ENCODE measurements around the gene DMD. TPM values are rescaled to one million over a fixed set of nuclear protein-coding genes. Genes with fewer than 3 reads are reported as not detected.
A peak's percentile ranks its signal among the peaks of the same experiment; 100 is the strongest.

Gene DMD
- total RNA-seq, 2 experiments from 2014 or later = 0.27 to 0.49 TPM

DNA sequence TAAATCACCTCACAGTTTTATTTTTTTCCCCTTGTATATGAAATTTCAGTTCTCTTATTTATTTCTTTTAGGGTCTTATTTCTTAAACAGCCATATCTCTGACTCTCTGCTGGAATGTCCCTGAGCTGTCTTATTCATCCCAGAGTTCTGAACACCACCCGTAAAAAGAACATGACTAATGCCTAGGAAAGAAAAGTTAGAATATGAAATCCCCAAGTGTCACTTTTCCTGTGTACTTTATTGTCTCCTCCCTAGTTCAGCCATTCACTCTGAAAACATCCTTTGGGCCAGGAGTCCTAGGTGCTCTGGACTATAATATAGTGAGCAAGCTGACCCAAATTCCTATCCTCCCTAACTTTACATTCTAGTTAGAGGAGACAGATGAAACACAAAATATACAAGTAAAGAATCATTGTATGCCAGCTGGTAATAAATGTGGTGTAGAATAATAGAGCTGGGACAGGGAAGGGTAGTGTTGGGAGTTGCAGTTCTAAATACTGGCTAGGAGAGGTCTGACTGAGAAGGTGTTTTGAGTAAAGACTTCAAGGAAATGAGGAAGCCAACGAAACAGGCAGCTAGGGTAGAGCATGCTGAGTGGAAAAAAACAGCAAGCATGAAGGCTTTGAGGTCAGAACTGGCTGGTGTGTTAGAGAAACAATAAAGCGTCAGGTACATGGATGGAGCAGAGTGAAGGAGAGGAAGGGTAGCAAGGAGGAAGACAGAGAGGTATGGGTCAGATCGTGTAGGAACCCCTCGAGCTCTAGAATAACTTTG, 2098.9 kb downstream of the DMD start:
- ChIA-PET CTCF (interaction anchor here (1.5 kb wide), 1 partner anchor 12 kb away, joined by 3 read pairs; no protein-coding TSS in a partner anchor), POLR2A (no interaction called here)
- peak; percentile 34 for ATAC-seq
- Mint-ChIP-seq H3K4me1 (ENCODE audit: low read depth) (peaks cover 8% of the 10 kb centered on the region), H3K9me3 (no peaks in the 10 kb centered on the region), H3K4me3 (no peak overlapping the region), H3K36me3 (ENCODE audit: low read depth) (no peaks in the 10 kb centered on the region), H3K27me3 (peaks cover 5% of the 10 kb centered on the region), H3K27ac (peak overlapping the region; percentile 60)
- intact Hi-C loops (cut with micrococcal nuclease) = no loop called here
- TF ChIP-seq, protein P1, sequence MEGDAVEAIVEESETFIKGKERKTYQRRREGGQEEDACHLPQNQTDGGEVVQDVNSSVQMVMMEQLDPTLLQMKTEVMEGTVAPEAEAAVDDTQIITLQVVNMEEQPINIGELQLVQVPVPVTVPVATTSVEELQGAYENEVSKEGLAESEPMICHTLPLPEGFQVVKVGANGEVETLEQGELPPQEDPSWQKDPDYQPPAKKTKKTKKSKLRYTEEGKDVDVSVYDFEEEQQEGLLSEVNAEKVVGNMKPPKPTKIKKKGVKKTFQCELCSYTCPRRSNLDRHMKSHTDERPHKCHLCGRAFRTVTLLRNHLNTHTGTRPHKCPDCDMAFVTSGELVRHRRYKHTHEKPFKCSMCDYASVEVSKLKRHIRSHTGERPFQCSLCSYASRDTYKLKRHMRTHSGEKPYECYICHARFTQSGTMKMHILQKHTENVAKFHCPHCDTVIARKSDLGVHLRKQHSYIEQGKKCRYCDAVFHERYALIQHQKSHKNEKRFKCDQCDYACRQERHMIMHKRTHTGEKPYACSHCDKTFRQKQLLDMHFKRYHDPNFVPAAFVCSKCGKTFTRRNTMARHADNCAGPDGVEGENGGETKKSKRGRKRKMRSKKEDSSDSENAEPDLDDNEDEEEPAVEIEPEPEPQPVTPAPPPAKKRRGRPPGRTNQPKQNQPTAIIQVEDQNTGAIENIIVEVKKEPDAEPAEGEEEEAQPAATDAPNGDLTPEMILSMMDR (IDR thresholded peaks at IDR 0.05) = no peak
- DNase-seq = no peak

DNA sequence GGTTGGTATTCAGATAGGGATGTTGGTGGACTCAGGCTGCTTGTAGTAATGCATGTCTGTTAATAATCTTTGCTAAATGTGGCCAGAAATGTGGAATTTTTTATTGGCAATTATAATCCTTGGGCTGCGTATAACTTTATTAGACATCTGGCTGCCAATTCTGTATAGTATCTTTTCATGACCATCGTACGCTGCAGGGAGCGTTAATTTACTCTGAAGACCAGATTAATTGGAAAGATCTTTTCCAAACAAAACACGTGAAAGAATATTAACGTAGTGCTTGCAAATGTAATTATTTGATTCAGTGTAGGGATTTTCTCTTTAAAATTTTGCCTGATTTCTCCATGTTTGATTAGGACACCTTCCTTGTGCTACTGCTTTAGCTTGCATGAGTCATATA, 2100.7 kb downstream of the DMD start:
- H3K27me3 Mint-ChIP-seq = peaks cover 5% of the 10 kb centered on the region
- intact Hi-C loops (cut with micrococcal nuclease) = no loop called here
- no peak overlapping the region for H3K4me3 Mint-ChIP-seq
- DNase-seq (no peak), ATAC-seq (no peak)
- H3K36me3 Mint-ChIP-seq (ENCODE audit: low read depth) = no peaks in the 10 kb centered on the region
- TF ChIP-seq, protein P1 (IDR thresholded peaks at IDR 0.05) = no peak
- ChIA-PET POLR2A (no interaction called here), CTCF (no interaction called here)
- H3K4me1 Mint-ChIP-seq (ENCODE audit: low read depth) = peaks cover 8% of the 10 kb centered on the region
- no peaks in the 10 kb centered on the region for H3K9me3 Mint-ChIP-seq
- no peak overlapping the region for H3K27ac Mint-ChIP-seq

DNA sequence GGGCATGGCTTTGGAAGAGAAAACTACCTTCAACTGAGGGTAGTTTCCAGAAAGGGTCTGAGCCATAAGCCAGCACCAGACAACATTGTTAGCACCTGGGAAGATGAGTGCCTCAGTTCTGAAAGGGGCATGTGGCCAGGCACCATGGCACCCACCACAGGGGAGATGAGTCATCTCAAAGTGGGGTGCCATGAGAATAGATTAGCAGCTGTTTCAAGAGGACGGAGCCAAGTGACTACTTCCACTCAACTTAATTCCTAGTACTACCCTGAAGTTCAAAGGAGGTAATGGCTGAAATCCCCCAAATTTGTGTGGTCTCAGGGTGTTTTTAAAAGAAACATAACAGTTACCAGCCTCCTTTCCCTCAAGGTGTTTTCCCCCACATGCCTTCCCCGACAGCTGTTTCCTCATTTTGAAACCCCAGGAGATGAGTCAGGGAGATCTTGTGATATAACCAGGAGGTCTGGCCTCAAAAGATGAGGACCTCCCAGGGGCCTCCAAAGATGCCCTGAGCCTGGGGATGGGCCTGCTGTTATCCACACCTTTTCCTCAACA, 2111.7 kb downstream of the DMD start:
- CTCF ChIA-PET = no interaction called here
- DNase-seq = peak; percentile 77
- H3K27ac Mint-ChIP-seq = peak overlapping the region; percentile 67

DNA sequence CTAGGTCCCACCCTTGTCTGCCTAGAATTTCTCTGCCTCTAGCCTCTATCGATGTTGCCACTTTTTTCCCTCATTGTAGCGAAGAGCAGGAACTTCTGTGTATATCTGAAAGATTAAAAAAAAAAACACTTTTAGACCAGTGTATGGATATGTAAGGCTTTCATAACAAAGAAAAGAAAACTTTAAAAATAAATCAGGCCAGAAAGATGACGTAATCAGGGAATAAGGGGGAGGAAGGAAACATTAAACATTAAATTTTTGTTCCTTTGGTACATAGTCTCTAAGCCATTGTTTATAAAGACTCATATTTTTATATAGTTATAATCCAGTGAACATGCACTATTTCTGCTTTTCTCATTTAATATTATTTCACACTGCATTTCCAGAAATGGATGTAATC, 2113.3 kb downstream of the DMD start:
- no peaks in the 10 kb centered on the region for H3K36me3 Mint-ChIP-seq (ENCODE audit: low read depth)
- H3K4me3 Mint-ChIP-seq = no peak overlapping the region
- DNase-seq = no peak
- CTCF ChIA-PET = no interaction called here
- H3K4me1 Mint-ChIP-seq (ENCODE audit: low read depth) = peaks cover 11% of the 10 kb centered on the region
- TF ChIP-seq, protein P1 (IDR thresholded peaks at IDR 0.05) = no peak
- H3K27ac Mint-ChIP-seq = no peak overlapping the region
- POLR2A ChIA-PET = no interaction called here
- no peak for ATAC-seq
- H3K9me3 Mint-ChIP-seq = no peaks in the 10 kb centered on the region
- H3K27me3 Mint-ChIP-seq = peaks cover 3% of the 10 kb centered on the region
- intact Hi-C loops (cut with micrococcal nuclease) = no loop called here

More for the DNA sequence above, 2111.7 kb downstream of the DMD start:
- POLR2A ChIA-PET = no interaction called here
- peaks cover 3% of the 10 kb centered on the region for H3K27me3 Mint-ChIP-seq
- H3K4me1 Mint-ChIP-seq (ENCODE audit: low read depth) = peaks cover 11% of the 10 kb centered on the region
- intact Hi-C loops (cut with micrococcal nuclease) = no loop called here
- no peaks in the 10 kb centered on the region for H3K36me3 Mint-ChIP-seq (ENCODE audit: low read depth)
- TF ChIP-seq, protein P1 (IDR thresholded peaks at IDR 0.05) = no peak
- no peak overlapping the region for H3K4me3 Mint-ChIP-seq
- peak; percentile 91 for ATAC-seq
- H3K9me3 Mint-ChIP-seq = no peaks in the 10 kb centered on the region

DNA sequence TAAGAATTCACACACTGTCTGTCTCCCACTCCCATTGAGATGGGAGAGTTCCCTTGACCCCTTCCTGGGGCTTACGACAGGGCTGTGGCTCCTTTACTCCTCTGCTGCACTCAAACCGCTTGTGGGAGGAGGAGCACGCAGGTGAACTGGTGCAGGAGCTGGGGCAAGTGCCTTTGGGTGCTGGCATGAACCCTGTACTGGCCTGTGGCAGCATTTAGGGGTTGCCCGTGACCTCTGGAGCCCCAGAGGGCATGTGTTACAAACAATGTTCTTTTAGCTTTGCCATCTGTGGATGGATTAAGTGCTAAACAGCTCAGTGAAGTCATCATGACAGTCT, 2117.7 kb downstream of the DMD start:
- intact Hi-C loops (cut with micrococcal nuclease) = no loop called here
- H3K27me3 Mint-ChIP-seq = peaks cover 3% of the 10 kb centered on the region
- CTCF ChIA-PET = no interaction called here
- no peak for ATAC-seq
- H3K9me3 Mint-ChIP-seq = no peaks in the 10 kb centered on the region
- no peak overlapping the region for H3K27ac Mint-ChIP-seq
- no peak overlapping the region for H3K4me3 Mint-ChIP-seq
- no peak for DNase-seq
- POLR2A ChIA-PET = no interaction called here
- H3K4me1 Mint-ChIP-seq (ENCODE audit: low read depth) = no peaks in the 10 kb centered on the region
- TF ChIP-seq, protein P1 (IDR thresholded peaks at IDR 0.05) = no peak
- H3K36me3 Mint-ChIP-seq (ENCODE audit: low read depth) = no peaks in the 10 kb centered on the region
